ENCODE measurements around the gene IL9. TPM values are rescaled to one million over a fixed set of nuclear protein-coding genes. Genes with fewer than 3 reads are reported as not detected.

Gene IL9
- total RNA-seq, 4 donors from 2014 or later = not detected

- H3K27me3 ChIP-seq = peaks cover 0 to 7% of the 10 kb centered on the region in 2 donors
Measured at GRCh38 chr5:135920199-135920598, 24.6 kb upstream of the IL9 start.

GRCh38 chr5:135916638-135917263, 21.1 kb upstream of the IL9 start:
- Histone ChIP-seq H3K27ac (no peak overlapping the region), H3K9me3 (no peaks in the 10 kb centered on the region), H3K4me1 (no peaks in the 10 kb centered on the region), H3K4me3 (no peak overlapping the region), H3K27me3 (peaks cover 0 to 5% of the 10 kb centered on the region in 2 donors), H3K36me3 (no peaks in the 10 kb centered on the region)
- DNase-seq = no peak
- intact Hi-C loops (cut with DNase I; ENCODE audit: low total_unique reads) = no loop called here
- no peak for TF ChIP-seq CTCF (IDR thresholded peaks at IDR 0.05)
- no peak for TF ChIP-seq POLR2A (IDR thresholded peaks at IDR 0.05)

More at GRCh38 chr5:135920199-135920598, 24.6 kb upstream of the IL9 start:
- Histone ChIP-seq H3K4me3 (no peak overlapping the region), H3K36me3 (no peaks in the 10 kb centered on the region), H3K27ac (no peak overlapping the region), H3K9me3 (no peaks in the 10 kb centered on the region), H3K4me1 (no peaks in the 10 kb centered on the region)
- intact Hi-C loops (cut with DNase I; ENCODE audit: low total_unique reads) = no loop called here
- DNase-seq = no peak
- TF ChIP-seq POLR2A (IDR thresholded peaks at IDR 0.05) (no peak), CTCF (IDR thresholded peaks at IDR 0.05) (no peak)

GRCh38 chr5:135915466-135916001, 19.9 kb upstream of the IL9 start:
- TF ChIP-seq CTCF (IDR thresholded peaks at IDR 0.05) (no peak), POLR2A (IDR thresholded peaks at IDR 0.05) (no peak)
- H3K9me3 ChIP-seq = no peaks in the 10 kb centered on the region
- no peak overlapping the region for H3K4me3 ChIP-seq
- no peak for DNase-seq
- no peaks in the 10 kb centered on the region for H3K36me3 ChIP-seq
- intact Hi-C loops (cut with DNase I; ENCODE audit: low total_unique reads) = no loop called here
- H3K4me1 ChIP-seq = no peaks in the 10 kb centered on the region
- H3K27ac ChIP-seq = no peak overlapping the region
- no peaks in the 10 kb centered on the region for H3K27me3 ChIP-seq

- Histone ChIP-seq H3K4me1 (no peaks in the 10 kb centered on the region), H3K4me3 (no peak overlapping the region), H3K9me3 (no peaks in the 10 kb centered on the region), H3K36me3 (no peaks in the 10 kb centered on the region), H3K27me3 (no peaks in the 10 kb centered on the region), H3K27ac (no peak overlapping the region)
- DNase-seq = no peak
- intact Hi-C loops (cut with DNase I; ENCODE audit: low total_unique reads) = no loop called here
- TF ChIP-seq CTCF (IDR thresholded peaks at IDR 0.05) = no peak
- no peak for TF ChIP-seq POLR2A (IDR thresholded peaks at IDR 0.05)
Measured at GRCh38 chr5:135913713-135914626, 18.3 kb upstream of the IL9 start.

- Histone ChIP-seq H3K4me1 (no peaks in the 10 kb centered on the region), H3K36me3 (no peaks in the 10 kb centered on the region), H3K4me3 (no peak overlapping the region), H3K27ac (no peak overlapping the region), H3K9me3 (no peaks in the 10 kb centered on the region), H3K27me3 (no peaks in the 10 kb centered on the region)
- TF ChIP-seq CTCF (IDR thresholded peaks at IDR 0.05) (no peak), POLR2A (IDR thresholded peaks at IDR 0.05) (no peak)
- intact Hi-C loops (cut with DNase I; ENCODE audit: low total_unique reads) = no loop called here
- DNase-seq = no peak
Measured at GRCh38 chr5:135905144-135905543, 9.5 kb upstream of the IL9 start.
